H1 (cell line): ENCODE results near the gene B4GAT1. TPM values are rescaled to one million over a fixed set of nuclear protein-coding genes. Genes with fewer than 3 reads are reported as not detected.

ENCODE experiments used
- E2F6 ChIP-seq: IDR thresholded peaks from 2 replicates; pipeline ENCODE4 v1.6.1; 2012; ENCODE audit warnings: inconsistent platforms
- polyA plus RNA-seq, 7 experiments: library from polyadenylated mRNA; depleted of rRNA in 3 of 7; stranded (reverse) in 5 of 7; unstranded in 2 of 7; fragments of >200 nt in 5 of 7; fragments of 200-250 nt in 2 of 7; gene quantifications; 1 replicate in 5 of 7; 2 replicates in 1 of 7; 4 replicates in 1 of 7; pipeline versions ENCODE4 v1.2.1 to v1.2.3, GENCODE V29; 2011 to 2013; ENCODE audit warnings: missing spikeins in 2 of 7, mixed read lengths in 2 of 7
- total RNA-seq: library from RNA; stranded (reverse); fragmentation: NEBNext Ultra II Directional; extraction: Animal tissue kit (Norgen Biotek cat#: 25700); gene quantifications from 2 replicates; pipeline ENCODE4 v1.2.1, GENCODE V29; 2021

Gene B4GAT1
- total and polyA plus RNA-seq, 2 of the 8 experiments (the other 6 are each of a cell fraction or from before 2014, with no cell fraction given): 22.2 to 27.8 TPM

GRCh38 chr11:66311965-66312548 lies 35.4 kb downstream of the B4GAT1 start (continued):
- TF ChIP-seq E2F6: peak; percentile 79
- TF ChIP-seq, all 59 proteins: peak for 15
